Sigmoid colon (tissue), 4 donors: Measurements from ENCODE around the gene DDX25.

ENCODE experiments used
- CTCF ChIP-seq, 4 experiments: fragments of 450-650 bp in 3 of 4; fragments of 200-600 bp in 1 of 4; IDR thresholded peaks; one replicate each; pipeline ENCODE4 v1.5.1; 2016 to 2019; ENCODE audit warnings: antibody characterized with exemption in 4 of 4, mild to moderate bottlenecking in 3 of 4, moderate library complexity in 2 of 4
- EP300 ChIP-seq, 4 donors: sonication (generic); formaldehyde crosslinking; IDR thresholded peaks; one replicate each; pipeline ENCODE4 v1.6.1; 2017; ENCODE audit warnings: antibody characterized with exemption in 4 of 4
- POLR2A ChIP-seq, 2 donors: fragments of 450-650 bp; IDR thresholded peaks; one replicate each; pipeline ENCODE4 v1.6.1; 2016; ENCODE audit warnings: antibody characterized with exemption in 2 of 2, mild to moderate bottlenecking in 2 of 2, moderate library complexity in 2 of 2

DNA sequence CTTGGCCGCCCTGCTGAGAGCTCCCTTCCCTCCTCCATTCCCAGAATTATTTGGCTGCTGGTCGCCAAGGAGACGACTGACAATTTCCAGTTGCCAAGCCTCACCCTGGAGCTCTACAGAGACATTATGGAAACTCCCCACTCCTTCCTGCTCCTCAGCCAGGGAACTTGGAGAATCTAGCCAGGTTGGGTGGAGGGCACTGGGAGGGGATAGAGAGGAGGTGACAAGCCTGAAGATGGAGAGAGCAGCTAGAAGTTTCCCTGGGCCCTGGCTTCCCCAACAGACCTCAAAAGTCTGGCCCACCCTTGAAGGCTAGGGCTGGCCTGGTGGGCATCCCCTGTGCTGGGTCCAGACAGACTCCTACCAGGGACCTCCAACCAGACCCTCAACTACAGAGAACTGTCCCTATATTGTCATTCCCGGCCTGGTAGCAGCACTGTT, 34.8 kb downstream of the DDX25 start:
- TF ChIP-seq EP300 (IDR thresholded peaks at IDR 0.05) (no peak), CTCF (IDR thresholded peaks at IDR 0.05) (no peak), POLR2A (IDR thresholded peaks at IDR 0.05) (no peak)
